A172 (cell line): ENCODE measurements around the gene PLA2G2C. TPM values are rescaled to one million over a fixed set of nuclear protein-coding genes. Genes with fewer than 3 reads are reported as not detected.

Source experiments
- DNase-seq: peaks from one replicate; pipeline ENCODE4 v3.0.0-alpha.2; 2015; ENCODE audit warnings: low spot score
- total RNA-seq: library from RNA; depleted of rRNA; stranded (reverse); fragments of >200 nt; shearing (Covaris generic); gene quantifications from 2 replicates; pipeline ENCODE4 v1.2.3, GENCODE V29; 2014

The PLA2G2C gene
- total RNA-seq, 1 experiment from 2014 or later: not detected

DNA sequence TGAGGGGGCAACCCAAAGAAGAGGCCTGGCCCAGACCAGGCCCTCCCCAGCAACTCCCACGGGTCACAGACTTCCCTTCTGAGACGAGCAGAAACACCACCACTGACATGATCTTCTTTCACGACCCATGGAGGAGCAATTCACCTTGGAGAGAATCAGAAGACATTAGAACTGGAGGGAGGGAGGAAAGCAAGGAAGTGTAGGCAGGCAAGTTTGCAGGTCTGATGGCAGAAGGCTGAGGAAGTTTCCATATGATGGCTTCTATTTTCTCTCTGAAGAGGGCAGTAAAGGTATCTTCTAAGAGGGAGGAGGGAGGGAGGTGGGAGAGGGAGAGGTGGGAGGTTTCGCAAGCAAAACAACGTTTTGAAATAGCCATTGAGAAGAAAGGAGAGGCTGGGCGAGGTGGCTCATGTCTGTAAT is 1.8 kb downstream of the PLA2G2C start:
- DNase-seq: no peak

DNA sequence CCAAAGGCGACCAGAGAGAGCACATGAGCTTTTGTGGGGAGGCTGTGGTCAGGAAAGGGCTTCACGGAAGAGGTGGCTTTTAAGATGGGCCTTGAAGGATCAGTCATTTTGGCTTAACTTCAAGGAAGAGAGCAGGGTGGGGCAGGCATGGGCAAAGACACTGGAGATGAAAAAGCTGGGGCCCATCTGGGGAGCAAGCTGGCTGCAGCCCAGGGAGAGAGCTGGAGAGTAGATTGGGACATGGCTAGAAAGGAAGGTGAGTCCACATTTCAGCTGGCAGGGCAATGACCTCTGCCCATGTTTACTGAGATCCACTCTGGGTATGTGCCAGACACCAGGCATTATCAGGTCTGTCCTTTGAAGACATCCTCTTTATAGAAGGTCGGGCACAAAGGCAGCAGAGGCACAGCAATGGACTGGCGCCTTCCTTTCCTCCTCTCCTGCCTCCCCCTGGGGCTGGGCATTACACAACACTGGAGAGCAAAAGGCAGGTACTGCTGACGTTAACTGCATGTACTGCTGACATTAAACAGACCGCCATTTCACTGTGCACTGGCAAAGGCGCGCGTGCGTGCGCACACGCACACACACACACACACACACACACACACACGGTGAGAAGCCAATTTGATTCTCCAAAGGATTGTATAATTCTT is 2.6 kb downstream of the PLA2G2C start:
- DNase-seq: no peak

DNA sequence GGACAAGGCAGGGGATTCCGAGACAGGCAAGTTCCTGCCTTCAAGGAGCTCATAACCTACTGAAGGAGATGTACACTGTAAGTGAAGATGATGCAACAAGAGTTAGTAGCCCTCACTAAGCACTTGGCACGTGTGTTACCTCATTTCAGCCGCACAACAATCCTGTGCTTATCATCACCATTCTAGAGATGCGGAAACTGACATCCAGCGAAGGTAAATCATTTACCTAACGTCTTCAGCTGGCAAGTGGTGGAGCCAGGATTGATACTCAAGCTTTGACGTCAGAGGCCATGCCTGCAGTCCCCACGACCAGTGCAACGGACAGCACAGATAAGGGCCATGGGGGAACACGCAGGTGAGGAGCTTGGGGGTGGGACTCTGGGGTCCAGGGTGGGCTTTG is 3.3 kb downstream of the PLA2G2C start:
- no peak for DNase-seq

DNA sequence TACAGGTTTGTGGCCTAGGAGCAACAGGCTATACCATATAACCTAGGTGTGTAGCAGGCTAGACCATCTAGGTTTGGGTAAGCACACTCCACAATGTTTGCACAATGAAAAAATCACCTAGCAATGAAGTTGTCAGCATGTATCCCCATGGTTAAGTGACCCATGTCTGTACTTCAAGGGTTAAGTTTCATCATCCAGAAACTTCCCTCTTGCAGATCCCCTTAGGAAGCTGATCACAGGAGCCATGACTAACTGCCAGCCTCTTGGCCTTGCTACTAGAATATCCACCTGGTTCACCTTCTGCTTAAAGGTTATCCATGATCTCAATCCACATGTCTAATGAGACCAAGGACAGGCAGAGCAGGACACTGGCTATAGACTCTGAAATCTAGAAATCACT is 3.9 kb downstream of the PLA2G2C start:
- no peak for DNase-seq

DNA sequence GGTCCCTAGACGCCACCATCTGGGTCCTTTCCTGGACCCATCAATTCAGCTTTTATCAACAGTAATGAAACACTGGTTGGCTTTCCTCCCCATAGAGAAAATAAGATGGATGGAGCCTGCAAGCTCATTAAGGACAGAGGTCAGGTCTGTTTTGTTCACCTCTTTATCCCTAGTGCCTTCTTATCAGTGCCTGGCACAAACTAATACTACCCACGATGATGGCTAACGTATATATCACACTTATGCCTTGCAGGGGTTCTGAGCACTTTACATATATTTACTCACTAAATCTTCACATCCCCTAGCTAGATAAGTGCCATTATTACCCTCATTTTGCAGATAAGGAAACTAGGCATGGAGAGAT is 5.5 kb downstream of the PLA2G2C start:
- no peak for DNase-seq

DNA sequence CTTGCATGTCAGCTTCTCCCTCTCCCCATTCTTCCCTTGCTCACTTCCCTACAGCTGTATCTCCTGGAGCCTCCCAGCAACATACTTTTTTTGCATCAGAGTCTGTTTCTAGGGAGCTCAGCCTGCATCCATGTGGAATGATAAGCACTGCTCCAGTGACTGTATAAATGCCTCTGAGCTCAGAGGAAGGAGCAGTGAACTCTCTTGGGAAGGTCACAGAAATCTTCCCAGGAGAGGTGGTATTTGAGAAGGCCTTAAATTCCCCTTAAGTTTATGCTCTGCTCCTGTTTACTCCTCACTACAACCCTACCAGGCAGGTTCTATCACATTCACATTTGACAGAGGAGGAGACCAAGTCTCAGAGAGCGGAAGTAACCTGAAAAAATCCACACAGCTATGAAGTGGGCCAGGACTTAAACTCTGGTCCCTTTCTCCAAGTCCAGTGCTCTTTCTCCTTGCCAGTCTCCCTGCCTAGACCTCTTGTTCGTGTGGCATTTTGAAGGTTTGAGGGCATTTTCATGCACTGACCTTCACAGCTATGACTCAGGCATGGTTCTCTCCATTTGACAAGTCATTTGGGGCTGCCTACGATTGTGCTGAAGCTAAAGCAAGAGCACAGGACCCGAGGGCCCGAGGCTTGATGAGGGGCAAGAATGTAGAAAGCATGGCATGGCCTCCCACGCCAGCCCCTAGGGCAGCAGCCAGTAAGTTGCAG is 6.0 kb downstream of the PLA2G2C start:
- DNase-seq: no peak

DNA sequence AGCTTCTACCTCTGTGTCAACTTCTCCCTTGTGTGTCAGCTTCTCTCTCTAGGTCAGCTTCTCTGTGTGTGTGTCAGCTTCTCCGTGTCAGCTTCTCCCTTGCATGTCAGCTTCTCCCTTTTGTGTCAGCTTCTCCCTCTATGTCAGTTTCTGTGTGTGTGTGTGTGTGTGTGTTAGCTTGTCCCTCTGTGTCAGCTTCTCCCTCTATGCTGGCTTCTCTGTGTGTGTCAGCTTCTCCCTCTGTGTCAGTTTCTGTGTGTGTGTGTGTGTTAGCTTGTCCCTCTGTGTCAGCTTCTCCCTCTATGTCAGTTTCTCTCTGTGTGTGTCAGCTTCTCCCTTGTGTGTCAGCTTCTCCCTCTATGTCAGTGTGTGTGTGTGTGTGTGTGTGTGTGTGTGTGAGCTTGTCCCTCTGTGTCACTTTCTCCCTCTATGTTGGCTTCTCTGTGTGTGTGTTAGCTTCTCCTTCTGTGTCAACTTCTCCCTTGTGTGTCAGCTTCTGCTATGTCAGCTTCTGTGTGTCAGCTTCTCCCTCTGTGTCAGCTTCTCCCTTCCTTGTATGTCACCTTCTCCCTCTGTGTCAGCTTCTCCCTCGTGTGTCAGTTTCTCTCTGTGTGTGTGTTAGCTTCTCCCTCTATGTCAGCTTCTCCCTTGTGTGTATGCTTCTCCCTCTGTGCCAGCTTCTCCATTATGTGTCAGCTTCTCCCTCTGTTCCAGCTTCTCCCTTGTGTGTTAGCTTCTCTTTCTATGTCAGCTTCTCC is 6.8 kb downstream of the PLA2G2C start:
- DNase-seq: no peak

DNA sequence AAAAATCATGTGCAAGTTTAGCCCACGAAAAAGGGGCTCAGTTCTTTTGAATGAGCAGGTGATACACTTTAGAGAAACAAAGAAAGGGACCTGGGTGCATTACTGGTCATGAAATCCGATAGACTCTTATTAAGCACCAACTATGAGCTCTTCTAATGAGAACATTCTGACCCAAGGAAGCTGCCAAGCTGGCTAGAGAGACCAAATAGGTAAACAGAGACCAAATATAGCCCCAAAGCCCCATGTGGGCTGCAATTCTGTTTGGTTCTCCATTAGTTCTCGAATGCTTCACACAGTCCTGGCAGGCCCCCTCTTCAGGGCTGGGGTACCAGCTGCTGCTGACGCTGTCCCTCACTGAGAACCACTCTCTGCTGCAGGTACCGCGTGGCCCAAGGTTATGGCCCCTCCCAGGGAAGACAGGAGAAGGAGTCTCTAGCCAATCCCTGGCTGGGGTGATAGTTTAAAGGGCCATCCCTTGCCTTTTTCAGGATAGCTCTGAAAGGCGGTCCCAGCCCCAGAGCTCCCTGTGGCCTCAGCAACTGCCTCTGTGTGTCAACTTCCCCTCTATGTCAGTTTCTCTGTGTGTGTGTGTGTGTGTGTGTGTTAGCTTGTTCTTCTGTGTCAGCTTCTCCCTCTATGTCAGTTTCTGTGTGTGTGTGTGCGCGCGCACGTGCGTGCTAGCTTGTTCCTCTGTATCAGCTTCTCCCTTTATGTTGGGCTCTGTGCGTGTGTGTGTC is 7.5 kb downstream of the PLA2G2C start:
- no peak for DNase-seq

DNA sequence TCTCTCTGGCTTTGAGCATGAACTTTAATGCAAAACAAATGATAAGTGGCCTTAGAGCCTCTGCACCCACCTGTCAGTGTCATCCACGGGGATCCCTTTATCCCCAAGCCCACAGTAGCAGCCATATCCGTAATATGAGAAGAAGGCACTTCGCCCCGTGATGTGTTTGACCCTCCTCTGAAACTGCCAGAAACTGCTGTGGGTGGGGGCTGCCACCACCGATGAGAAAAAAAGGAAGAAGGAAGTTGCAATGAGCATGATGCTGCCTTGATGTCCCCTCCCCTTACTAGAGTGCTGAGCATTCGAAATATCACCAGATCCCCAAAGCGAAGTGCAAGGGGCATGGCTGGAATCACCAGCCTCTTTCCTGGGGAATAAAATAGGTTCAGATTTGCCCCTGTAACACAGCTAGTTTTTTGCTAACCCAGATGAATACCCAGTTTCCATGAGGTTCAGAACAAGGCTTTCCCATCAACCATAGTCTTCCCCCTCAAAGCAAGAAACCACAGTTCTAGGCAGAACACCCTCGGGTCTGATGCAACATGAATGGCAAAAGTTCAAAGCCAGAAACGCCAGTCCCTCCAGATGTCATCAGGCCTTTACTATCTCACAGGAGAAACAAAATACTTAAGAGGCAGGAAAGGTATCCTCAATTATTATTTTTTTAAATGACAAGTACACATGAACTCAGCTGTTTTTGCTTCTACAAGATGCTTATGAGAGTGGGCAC is 11.2 kb downstream of the PLA2G2C start:
- DNase-seq: no peak

DNA sequence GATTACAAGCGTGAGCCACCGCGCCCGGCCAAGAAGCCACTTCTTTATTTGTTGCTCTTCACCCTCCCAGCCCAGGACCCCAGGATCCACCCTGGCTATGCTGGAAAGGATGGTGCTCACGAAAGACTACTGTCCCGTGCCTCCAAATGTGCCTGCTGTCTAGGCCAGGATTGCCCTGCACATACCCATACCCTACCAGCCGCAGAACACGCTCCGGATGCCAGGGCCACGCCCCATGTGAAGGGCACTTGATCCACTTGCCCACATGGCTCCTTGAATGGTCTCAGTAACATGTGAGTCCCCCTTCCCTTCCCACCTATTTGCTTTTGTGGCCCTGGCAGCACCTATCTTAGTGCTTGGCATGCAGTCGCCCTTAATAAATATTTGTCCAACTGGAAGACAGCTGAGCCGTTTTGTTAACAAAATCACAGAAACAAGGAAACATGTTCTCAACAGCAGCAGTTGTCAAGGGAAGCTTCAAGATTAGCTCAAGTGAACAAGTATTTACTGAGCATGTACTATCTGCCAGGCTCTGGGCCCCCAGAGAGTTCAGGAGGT is 14.2 kb downstream of the PLA2G2C start:
- DNase-seq: no peak

DNA sequence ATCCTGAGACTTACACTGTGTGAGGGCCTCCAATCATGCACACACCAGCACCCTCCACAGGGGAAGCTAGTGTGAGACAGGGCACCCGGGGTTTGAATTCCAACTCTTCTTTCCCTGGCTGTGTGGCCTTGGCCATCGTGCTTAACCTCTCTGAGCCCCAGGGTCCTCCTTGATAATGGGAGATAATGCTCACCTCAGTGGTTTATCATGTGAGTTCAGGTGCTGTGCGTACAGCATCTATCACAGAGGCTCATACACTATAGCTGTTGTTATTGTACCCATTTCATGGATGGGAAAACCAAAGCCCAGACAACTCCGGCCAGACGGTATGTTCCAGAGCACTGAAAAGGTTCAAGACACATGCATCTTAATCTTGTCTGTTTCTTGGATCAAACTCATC is 16.4 kb downstream of the PLA2G2C start:
- no peak for DNase-seq

DNA sequence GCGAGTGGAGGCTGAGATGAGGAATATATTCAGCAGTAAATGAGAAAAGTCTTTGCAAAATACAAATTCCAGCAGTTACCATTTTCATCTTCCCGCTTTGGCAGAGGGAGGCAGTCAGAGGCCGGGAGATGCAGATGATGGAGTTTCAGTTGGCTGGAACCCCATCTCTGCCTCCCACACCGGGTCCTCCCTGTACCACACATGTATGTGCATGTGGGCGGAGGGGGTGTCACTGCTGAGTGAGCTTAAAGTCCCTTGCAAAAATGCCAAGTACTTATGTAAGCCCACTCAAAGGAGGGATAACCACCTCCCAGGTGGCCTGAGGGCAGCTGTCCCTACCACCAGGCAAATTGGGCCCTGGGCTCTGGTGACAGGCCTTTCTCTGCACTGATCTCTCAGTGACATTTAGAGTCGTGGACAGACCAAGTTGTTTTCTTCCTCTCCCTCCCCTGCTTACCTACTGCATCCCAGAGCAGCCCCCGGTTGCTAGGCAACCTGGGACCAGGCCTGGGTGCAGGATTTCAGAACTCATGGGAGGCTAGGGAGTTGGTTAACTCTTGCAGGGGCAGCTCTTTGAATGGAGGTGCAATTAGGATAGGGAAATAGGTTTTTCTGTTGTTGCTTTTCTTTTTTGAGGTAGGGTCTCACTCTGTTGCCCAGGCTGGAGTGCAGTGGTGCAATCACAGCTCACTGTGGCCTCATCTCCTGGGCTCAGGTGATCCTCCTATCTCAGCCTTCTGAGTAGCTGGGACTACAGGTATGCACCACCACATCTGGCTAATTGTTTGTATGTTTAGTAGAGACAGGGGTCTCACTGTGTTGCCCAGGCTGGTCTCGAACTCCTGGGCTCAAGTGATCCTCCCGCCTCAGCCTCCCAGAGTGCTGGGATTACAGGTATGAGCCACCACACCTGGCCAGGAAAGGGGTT is 17.5 kb downstream of the PLA2G2C start:
- DNase-seq: no peak

DNA sequence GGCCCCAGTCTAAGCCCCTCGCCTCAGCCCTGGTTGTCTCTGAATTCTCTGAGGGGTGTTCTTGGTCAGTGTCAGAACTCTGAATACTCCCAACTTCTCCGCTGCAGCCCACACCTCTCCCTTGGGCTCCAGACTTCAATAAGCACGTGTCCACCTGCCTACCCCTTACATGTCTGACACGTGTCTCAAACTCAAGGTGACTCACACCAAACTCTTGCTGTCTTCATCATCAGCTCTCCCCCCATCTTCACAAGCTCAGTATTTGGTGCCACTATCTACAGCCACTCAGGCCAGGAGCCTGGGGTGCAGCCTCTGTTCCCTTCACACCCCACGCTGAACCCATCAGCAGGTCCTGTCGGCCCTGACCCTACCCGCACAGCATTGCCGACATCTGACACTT is 19.2 kb downstream of the PLA2G2C start:
- DNase-seq: no peak

DNA sequence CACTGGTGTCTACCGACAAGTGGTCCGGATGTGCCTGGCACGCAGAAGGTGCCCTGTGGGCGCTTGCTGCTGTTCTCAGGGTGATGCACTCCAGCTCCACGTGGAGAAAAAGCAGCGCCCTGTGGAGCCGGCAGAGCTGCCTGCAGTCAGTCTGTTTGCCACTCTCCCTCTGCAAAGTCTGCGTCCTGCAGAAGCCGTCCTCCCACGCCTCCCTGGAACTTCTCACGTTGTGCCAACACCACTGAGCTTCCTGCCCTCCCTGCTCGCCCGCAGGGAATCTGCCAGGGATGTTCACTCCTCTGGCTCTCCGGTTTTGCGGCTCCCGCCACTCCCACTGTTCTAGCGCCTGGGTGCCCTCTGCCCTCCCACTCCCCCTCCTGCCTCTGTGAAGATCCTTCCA is 20.3 kb downstream of the PLA2G2C start:
- DNase-seq: no peak

DNA sequence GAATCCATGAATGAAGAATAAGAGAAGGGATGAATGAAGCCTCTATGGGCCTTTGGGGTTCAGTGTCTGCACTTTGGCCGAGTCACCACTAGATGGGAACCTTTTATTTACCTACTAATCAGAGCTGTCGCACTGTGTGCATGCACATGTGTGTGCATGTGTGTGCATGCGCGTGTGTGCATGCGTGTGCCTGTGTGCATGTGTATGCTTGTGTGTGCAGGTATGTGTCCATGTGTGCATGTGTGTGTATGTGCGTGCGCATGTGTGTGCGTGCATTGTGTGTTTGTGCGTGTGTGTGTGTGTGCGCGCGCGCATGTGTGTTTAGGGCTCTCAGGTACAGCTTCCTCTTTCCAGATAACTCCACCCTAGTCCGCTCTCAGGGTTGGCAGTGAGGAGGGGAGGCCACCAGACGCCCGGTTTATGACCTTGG is 20.8 kb downstream of the PLA2G2C start:
- no peak for DNase-seq

DNA sequence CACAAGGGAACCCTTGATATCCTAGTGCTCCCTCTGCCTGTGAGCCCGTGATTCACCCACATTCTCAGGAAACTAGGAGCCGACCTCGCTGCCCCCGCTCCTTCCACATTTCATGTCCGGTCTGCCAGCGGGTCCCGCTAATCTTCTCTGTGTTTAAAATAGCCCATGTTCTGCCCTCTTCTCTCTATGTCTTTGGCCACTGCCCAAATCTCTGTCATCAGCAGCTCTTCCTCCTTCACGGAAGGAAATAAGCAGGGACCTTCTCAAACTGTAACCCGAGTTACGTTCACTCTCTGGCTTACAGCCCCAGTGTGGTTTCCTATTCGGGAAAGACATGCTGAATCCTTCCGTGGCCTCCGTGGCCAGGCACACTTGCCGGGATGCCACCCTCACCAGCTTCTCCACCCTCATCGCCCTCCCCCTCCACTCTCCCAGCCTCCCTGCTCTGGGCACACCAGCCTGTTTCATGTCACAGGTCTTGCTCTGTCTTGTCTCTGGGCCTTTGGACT is 21.6 kb downstream of the PLA2G2C start:
- no peak for DNase-seq

DNA sequence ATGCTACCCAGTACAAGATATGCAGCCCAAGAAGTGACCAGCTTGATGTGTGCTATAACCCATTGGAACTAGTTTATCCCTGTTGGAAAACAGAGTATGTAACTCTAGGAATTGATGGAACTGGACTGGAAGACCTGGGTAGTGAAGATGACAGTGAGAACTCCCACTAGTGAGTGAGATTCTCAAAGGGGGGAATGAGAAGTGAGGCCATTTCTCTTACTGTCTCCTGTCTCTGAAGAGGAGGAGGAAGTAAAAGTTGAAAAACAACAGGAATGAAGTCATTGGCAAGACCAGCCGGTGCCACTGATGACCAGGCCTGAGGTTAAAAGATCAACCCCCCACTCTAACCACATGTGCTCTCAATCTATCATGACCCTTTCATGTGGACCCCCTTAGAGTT is 26.3 kb downstream of the PLA2G2C start:
- no peak for DNase-seq

DNA sequence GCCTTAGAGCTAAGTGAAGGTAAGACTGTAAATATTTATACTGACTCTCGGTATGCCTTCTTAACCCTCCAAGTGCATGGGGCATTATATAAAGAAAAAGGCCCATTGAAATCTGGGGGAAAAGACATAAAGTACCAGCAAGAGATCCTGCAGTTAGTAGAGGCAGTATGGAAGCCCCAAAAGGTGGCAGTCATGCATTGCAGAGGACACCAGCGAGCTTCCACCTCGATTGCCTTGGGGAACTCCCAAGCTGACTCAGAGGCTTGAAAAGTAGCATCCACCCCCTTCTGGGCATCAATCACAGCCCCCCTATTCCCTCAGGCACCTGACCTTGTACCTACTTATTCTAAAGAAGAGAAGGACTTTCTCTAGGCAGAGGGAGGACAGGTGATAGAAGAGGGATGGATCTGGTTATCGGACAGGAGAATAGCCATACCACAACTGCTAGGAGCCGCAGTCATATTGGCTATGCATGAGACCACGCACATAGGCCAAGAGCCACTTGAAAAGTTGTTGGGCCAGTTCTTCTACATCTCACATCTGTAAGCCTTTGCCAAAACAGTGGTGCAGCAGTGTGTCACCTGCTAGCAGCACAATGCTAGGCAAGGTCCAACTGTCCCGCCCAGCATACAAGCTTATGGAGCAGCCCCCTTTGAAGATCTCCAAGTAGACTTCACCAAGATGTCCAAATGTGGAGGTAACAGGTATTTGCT is 27.8 kb downstream of the PLA2G2C start:
- no peak for DNase-seq

DNA sequence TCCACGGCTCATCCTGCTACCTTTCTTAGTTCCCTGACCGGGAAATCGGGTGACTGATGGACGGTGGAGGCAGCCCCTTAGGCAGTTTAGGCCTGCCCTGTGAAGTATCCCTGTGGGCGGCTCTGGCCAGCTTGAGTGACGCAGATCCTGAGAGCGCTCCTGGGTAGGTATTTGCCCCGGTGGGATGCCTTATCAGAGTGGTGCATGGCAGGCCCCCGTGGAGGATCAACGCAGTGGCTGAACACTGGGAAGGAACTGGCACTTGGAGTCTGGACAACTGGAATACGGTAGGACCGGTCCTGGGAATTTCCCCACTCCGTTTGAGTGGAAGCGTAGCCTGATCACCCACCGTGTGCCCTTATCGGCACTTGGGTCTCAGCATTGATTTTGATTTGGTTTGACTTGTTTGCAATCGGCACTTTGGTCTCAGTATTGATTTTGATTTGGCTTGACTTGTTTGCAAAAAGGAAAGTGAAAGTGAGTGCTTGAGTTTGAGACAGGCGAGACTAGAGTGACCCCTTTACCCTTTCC is 32.0 kb downstream of the PLA2G2C start:
- no peak for DNase-seq
